Pulmonary artery endothelial cell (primary cell): Measurements from ENCODE around the gene HSD17B4. TPM values are rescaled to one million over a fixed set of nuclear protein-coding genes. Genes with fewer than 3 reads are reported as not detected.
"Not testable (repeated sequence)": the region's sequence is repeated elsewhere in the genome, so short reads cannot be mapped to it uniquely, and the experiment has no call there.

ENCODE experiments used
- DNase-seq: peaks from one replicate; pipeline ENCODE4 v3.0.0-alpha.2; 2011; ENCODE audit warnings: low read depth, low spot score
- total RNA-seq: library from RNA; depleted of rRNA; stranded (reverse); fragments of >200 nt; gene quantifications from 2 replicates; pipeline ENCODE4 v1.2.3, GENCODE V29; 2014

Gene HSD17B4
- total RNA-seq, result 133 and 151 TPM in 2 replicates

- peak; percentile 47 for DNase-seq
Measured at GRCh38 chr5:119452373-119453039, at the start of gene HSD17B4. TSS of gene HSD17B4 (plus strand) at chr5:119452497. CDS start at chr5:119452576, 79 bp downstream.

DNA sequence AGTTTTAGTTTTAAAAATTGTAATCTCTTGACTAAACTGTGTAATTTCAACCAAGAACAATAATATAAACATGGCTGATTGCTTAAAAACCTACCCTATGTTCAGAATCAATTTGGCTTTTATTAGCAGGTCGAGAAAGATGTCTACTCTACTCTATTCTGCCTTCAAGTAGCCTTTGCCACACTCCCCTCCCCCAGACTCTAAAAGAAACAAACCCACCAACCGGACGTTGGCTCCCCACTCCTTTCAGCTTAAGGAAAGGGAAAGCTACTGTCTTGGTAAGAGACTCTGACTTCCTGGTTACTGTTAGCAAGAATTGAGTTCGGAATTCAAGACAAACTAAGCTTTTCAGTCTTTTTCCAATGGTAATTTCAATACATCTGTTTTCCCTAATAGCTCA lies 49.7 kb upstream of the HSD17B4 start:
- DNase-seq, result no peak

DNA sequence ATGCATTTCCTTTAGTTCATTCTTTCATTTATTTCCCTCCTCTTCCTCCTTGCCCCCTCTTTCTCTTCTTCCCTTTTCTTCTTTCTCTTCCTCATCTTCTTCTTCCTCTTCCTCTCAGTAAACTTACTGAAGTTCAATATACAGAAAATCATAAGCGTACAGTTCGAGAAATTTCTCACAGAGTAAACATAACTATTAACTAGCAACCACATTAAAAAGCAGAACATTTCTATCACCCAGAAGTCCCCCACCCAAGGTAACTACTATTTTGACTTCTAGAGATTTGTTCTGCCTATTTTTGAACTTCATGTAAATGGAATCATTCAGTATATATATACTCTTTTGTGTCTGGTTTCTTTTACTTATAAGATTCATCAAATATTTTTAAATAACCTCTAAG lies 48.3 kb upstream of the HSD17B4 start:
- no peak for DNase-seq

DNA sequence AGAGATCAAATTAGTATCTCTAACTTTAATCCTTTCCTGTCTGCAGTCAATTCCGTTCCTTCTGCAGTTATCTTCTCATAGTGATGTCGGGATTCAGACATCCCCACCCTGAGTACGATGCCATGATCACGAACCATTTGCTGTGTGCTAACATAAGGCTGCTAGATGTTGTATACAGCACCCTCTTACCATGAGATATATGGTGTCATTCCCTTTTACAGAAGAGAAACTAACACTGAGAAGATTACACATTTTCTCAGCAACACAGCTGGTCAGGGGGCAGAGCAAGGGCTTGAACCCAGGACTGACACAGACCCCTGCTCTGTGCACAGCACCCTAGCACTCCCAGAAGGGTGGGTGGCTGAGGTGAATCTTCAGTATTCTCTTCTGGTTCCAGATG lies 46.9 kb upstream of the HSD17B4 start:
- DNase-seq, result no peak

DNA sequence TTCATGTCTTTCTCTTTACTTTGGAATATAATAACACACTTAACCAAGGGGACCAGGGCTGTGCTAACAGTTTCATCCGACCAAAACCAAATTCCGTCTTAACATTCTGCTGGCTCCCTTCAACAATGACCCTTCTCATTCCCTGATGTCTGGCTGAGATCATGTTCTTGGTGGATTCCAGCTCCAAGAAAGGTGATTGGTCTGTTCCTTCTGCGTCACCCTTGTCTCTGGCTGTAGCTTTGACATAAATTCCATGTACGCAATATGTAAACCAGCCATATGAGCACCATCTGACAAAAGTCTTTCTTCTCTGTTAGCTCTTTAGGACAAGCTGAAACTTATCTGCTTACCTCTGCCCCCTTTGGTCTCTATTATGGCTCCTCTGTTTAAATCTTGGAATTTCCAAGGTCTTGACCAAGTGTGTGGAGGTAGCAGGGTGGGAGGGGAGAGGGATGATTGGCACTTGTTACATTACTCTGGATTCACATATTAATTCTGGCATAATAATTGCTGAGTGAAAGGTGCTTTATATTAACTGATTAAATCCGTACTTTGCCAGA lies 45.7 kb upstream of the HSD17B4 start:
- no peak for DNase-seq

- no peak for DNase-seq
Measured at GRCh38 chr5:119409235-119409815, 43.0 kb upstream of the HSD17B4 start.

GRCh38 chr5:119410448-119411159 lies 41.7 kb upstream of the HSD17B4 start:
- no peak for DNase-seq

DNA sequence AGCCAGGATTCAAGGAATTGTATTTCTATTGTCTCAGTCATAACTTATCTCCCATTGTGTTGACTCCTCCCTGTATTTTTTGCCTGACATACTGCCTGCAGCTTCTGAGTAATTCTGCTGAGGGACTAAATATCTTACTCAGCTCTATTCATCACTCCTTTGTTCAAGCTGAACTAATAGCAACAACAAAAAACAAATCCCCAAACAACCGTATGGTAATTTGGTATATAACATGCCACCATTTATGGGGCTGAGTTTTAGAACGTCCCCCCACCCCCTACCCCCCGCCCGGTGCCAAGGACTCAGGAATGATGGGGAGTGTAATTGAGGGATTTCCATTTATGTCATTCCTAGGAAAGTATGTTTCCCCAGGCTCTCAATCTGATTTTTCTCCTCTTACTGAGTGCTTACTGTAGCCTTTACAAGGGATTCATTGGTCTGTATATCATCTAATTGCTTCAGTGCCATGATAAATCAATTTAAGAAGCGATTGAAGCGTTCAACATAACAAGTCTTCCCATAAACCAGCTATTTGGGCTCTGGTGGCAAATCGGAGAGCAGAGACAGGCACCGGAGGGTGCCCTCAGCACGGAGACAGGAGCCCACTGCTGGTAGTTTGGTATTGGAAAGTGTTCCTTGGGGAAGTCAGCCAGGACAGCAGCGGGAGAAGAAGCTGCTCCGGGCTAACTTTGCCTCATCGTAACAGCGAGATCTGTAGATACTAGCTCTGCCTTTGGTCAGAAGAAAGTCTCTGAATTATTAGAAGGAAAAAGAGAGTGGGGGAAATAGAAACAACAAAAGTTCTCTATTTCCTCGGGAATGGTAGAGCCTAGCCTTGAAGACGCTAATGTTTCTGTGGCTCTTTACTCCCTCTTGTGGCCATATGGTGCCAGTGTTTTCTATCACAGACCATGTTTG lies 40.7 kb upstream of the HSD17B4 start:
- peak; percentile 41 for DNase-seq

DNA sequence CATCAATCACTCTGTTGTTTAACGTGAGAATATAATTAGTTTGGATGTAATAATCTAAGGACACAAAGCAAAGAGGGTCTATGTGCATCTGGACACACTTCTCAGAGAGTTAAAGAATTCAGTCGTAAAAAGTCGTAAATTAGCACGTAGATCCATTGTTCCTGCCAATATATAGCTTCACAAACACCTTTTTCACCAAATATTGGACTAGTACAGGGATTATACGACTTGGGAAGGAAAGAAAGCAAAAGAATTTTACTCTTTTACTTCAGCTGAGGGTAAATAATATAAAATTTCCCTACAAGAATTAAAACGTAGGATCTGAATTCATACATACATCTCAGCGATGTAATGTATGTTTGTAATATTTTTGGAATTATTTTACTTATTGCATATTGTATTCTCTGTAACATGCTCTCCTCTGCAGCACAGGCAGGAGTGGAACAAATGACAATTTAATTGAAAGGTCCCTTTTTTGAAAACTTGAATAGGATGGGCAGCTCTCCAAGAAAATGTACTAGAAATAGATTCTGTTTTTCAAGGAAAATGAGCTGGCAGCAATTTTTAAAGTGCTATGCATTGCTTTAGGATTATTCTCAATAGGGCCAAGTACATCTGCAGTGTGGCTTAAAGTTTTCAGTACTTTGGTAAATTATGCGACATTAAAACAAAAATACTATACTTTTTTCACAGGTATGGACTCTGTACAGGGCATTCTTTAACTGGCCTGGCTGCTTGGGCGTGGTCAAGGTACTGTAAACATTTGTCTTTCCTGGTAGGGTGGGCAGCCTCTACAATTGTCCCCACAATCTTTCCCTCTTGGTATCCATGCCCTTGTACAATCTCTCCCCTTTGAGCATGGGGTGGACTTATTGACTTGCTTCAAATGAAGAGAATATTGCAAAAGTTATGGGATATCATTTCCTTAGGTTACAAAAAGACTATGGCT lies 39.7 kb upstream of the HSD17B4 start:
- no peak for DNase-seq

DNA sequence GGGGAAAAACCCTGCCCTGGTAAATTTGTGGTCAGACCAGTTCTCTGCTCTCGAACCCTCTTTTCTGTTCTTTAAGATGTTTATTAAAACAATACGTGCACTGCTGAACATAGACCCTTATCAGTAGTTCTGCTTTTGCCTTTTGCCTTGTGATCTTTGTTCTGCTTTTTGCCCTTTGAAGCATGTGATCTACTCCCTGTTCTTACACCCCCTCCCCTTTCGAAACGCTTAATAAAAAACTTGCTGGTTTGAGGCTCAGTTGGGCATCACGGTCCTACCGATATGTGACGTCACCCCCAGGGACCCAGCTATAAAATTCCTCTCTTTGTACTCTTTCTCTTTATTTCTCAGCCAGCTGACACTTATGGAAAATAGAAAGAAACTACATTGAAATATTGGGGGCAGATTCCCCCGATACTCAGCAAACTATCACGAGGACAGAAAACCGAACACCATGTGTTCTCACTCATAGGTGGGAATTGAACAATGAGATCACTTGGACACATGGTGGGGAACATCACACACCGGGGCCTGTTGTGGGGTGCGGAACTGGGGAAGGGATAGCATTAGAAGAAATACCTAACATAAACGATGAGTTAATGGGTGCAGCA lies 38.1 kb upstream of the HSD17B4 start:
- not testable (repeated sequence) for DNase-seq

GRCh38 chr5:119417891-119418605 lies 34.2 kb upstream of the HSD17B4 start:
- no peak for DNase-seq

DNA sequence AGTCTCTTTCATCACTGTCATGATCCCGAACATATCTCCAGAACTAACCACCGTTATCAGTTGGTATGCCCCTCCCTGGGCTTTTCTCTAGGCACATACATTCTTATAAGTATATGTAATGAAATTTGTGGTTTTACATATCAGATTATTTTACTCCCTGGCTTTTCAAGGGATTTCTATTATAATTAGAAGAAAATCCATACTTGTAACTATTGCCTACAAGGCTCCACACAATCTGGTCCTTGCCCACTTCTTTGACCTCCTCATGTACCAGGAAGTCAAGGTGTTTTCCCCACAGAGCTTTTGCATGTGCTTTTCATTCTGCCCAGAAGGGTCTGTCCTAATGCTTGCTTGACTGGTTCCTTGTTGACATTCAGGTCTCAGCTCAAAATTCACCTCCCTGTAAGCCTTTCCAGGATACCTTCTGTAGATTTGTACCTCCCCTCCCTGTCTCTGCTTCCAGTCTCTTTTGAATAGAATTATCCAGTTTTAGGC lies 33.6 kb upstream of the HSD17B4 start:
- DNase-seq, result no peak

DNA sequence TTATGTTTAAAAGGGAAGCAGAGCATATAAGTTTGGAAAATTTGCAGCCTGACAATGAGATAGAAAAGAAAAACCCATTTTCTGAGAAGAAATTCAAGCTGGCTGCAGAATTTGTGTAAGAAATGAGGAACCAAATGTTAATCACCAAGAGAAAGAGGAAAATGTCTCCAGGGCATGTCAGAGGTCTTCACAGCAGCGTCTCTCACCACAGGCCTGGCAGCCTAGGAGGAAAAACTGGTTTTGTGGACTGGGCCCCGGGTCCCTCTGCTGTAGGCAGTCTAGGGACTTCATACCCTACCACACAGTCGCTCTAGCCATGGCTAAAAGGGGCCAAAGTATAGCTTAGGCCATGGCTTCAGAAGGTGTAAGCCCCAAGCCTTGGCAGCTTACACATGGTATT lies 32.1 kb upstream of the HSD17B4 start:
- DNase-seq, result no peak

- no peak for DNase-seq
Measured at GRCh38 chr5:119426057-119426456, 26.2 kb upstream of the HSD17B4 start.

DNA sequence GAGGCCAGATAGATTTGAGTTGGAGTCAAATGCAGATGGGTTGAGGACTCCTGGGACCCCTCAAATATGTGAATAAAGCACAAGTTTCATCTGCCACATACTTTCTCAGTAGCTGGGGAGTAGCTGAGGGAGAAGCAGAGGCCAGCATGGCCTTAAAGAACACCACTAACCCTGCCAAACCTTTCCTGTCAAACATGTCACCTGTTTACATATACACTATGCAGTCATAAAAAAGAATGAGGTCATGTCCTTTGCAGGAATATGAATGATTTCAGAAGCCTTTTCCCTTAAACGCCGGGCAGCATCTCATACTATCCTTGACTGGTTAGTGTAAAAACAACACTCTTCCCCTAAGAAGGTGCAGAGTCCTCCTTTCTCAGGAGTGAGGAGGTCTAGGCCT lies 25.2 kb upstream of the HSD17B4 start:
- no peak for DNase-seq

DNA sequence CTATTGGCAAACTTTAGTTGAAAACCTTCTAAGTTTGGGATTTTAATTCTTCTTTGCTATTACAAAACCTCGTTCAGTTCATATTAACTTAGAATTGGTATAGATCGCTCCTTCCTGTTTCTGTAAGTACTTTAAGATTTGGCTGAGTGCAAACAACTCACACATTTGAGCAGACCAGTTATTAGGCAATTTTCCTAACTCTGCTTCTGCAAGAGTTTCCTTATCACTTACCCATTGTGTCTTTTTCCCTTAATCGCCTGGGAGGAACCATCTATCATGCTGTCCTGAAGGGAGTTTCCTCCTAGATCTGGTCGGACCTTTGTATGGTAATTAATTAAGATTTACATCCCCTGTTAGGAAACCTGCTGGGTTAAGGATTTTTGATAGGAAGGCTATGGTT lies 24.7 kb upstream of the HSD17B4 start:
- DNase-seq, result not testable (repeated sequence)

- not testable (repeated sequence) for DNase-seq
Measured at GRCh38 chr5:119428166-119428565, 24.1 kb upstream of the HSD17B4 start.

DNA sequence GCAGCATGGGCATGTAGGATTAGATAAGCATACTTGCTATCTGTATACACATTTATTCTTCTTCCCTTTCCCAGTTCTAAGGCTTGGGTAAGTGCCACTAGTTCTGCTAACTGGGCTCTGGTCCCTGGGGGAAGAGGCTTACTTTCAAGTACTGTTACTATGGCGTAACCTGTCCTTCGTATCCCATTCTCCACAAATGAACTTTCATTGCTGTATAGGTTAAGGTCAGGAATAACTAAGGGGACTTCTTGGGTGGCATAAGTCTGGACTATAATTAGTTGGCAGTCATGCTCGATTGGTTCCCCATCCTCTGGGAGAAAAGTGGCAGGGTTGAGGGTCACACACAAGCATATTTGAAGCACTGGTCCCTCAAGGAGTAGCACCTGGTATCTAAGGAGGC lies 23.7 kb upstream of the HSD17B4 start:
- DNase-seq, result not testable (repeated sequence)
